ENCODE results near the gene ADAP1. TPM values are rescaled to one million over a fixed set of nuclear protein-coding genes. Genes with fewer than 3 reads are reported as not detected.

Gene ADAP1
- total RNA-seq, 1 experiment from 2014 or later = 34.0 TPM

DNA sequence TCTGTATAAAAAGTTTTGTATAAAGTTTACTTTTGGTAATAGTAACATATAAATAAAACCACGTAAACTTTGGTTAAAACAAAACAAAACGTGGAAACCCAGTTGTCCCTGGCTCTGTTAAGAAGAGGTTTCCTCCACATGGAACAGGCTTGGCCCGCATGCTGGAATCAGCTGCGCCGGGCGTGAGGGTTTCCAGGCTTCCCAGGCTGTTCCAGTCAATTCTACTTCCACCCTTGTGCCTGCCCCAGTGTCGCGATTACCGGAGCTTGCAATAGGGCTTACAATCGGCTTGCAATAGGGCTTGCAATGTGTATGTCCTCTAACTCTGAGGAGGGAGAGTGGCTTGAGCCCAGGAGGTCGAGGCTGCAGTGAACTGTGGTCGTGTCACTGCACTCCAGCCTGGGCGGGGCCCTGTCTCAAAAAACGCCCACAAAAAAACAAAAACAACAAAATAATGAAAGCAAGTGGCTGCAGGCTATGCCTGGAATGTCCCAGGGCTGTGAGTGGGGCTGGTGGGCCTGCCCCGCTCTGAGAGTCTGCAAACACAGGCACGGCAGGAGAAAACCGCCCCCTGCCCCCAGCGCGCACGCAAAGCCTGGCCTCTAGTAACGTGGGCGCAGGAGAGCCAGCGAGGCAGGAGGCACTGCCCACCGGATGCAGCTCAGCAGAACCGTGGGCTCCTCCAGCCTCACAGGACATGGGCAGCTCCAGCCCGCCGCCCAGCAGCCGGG lies 44.8 kb upstream of the ADAP1 start:
- Histone ChIP-seq H3K27ac (ENCODE audit: low read depth, low read length) (no peak overlapping the region), H3K4me1 (ENCODE audit: control insufficient read depth in 1 of 2, insufficient read depth in 2 of 2, low read length in 2 of 2) (no peaks in the 10 kb centered on the region), H3K9me2 (ENCODE audit: insufficient read depth) (no peaks in the 10 kb centered on the region), H3K4me3 (replicated peaks in 1 of 2; ENCODE audit: low read depth in 1 of 2, low read length in 2 of 2) (no peak overlapping the region), H3K79me2 (ENCODE audit: insufficient read depth, low read length) (no peaks in the 10 kb centered on the region), H3K36me3 (ENCODE audit: control insufficient read depth in 1 of 2, insufficient read depth in 2 of 2, low read length in 2 of 2) (no peaks in the 10 kb centered on the region; a peak in 1 of 4 replicates), H3K27me3 (ENCODE audit: insufficient read depth, low read length) (no peaks in the 10 kb centered on the region), H3K9ac (ENCODE audit: low read length) (no peak overlapping the region), H3K9me3 (ENCODE audit: control insufficient read depth in 1 of 2, insufficient read depth in 1 of 2, low read depth in 1 of 2, low read length in 2 of 2) (no peaks in the 10 kb centered on the region), H4K20me1 (ENCODE audit: insufficient read depth) (no peaks in the 10 kb centered on the region), H3K4me2 (ENCODE audit: low read length) (no peak overlapping the region), H2AFZ (ENCODE audit: low read depth, low read length, poor library complexity, severe bottlenecking) (no peak overlapping the region)
- TF ChIP-seq CBX3 (IDR thresholded peaks at IDR 0.05; ENCODE audit: low read depth) = no peak
- POLR2A ChIA-PET = no interaction called here
- intact Hi-C loops (cut with micrococcal nuclease) = no loop called here
- DNase-seq (ENCODE audit: low read depth, low spot score) = no peak
- no TSS peak for BruUV-seq (replicated peaks)
- ATAC-seq = no peak
- RAD21 ChIA-PET (ENCODE audit: low non-redundant PET in 1 of 2, low total read pairs in 2 of 2, uncharacterized antibody in 2 of 2, unreplicated experiment in 2 of 2) = no interaction called here
- CTCF ChIA-PET = no interaction called here

DNA sequence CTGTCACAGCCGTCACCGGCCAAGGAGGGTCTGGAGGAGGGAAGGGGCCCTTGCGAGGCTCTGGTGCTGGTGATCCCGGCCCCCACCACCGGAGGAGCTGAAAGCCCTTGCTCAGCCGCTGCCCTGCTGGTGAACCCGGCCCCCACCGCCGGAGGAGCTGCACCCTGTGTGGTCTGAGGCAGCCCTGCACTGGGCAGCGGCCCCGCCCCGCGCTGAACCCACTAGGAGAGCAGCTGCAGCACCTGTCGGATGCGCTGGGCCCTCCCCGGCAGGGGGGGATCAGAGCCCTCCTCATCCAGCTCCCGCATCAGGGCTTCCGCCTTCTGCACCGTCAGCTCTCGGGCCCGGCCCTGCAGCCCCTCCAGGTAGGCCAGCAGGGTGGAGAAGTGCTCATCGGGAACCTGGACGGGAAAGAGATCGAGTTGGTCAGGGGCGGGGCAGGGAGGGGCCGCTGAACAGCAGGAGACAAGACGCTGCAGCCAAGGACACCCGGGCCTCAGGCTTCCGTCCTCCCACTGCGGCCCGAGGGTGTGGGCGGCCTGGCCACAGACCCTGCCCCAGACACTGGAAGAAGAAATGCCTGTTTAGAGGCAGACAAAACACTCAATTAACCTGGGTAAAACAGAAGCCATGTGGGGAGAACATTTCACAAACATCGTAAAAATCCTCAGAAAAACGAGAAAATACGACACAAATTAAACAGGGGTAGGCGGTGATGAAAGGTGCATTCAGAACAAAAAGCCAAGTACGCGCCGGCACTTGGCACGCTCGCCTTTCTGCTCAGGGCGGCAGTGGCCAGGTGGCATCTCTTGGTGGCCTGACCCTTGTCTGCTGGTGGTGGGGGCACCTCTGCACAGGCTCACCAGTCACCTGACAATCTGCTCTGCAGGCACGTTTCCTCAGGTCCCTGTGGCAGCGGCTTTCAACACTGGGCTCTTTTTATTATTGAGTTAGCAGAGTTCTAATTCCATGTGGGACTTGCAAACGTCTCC lies 43.2 kb upstream of the ADAP1 start:
- no peak overlapping the region for H2AFZ ChIP-seq (ENCODE audit: low read depth, low read length, poor library complexity, severe bottlenecking)
- TF ChIP-seq SP1 (IDR thresholded peaks at IDR 0.05; ENCODE audit: low read depth) (no peak), JUND (IDR thresholded peaks at IDR 0.05) (no peak), YY1 (IDR thresholded peaks at IDR 0.05; ENCODE audit: extremely low read depth, insufficient replicate concordance, low read depth, low read length) (no peak), FOSL1 (IDR thresholded peaks at IDR 0.05; ENCODE audit: low read depth) (no peak), ZFX (IDR thresholded peaks at IDR 0.05) (no peak), POLR2AphosphoS5 (IDR thresholded peaks at IDR 0.05; ENCODE audit: low read depth, low read length) (no peak), ELF1 (IDR thresholded peaks at IDR 0.05; ENCODE audit: borderline replicate concordance, low read depth) (no peak), RAD21 (IDR thresholded peaks at IDR 0.05; ENCODE audit: low read depth) (no peak), SRF (IDR thresholded peaks at IDR 0.05; ENCODE audit: low read depth) (no peak)
- TF ChIP-seq, protein P1, sequence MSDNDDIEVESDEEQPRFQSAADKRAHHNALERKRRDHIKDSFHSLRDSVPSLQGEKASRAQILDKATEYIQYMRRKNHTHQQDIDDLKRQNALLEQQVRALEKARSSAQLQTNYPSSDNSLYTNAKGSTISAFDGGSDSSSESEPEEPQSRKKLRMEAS (IDR thresholded peaks at IDR 0.05) = no peak
- TF ChIP-seq, protein P2, sequence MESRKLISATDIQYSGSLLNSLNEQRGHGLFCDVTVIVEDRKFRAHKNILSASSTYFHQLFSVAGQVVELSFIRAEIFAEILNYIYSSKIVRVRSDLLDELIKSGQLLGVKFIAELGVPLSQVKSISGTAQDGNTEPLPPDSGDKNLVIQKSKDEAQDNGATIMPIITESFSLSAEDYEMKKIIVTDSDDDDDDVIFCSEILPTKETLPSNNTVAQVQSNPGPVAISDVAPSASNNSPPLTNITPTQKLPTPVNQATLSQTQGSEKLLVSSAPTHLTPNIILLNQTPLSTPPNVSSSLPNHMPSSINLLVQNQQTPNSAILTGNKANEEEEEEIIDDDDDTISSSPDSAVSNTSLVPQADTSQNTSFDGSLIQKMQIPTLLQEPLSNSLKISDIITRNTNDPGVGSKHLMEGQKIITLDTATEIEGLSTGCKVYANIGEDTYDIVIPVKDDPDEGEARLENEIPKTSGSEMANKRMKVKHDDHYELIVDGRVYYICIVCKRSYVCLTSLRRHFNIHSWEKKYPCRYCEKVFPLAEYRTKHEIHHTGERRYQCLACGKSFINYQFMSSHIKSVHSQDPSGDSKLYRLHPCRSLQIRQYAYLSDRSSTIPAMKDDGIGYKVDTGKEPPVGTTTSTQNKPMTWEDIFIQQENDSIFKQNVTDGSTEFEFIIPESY (IDR thresholded peaks at IDR 0.05; ENCODE audit: extremely low read depth, insufficient replicate concordance, low read length) = no peak
- TF ChIP-seq, protein P3, sequence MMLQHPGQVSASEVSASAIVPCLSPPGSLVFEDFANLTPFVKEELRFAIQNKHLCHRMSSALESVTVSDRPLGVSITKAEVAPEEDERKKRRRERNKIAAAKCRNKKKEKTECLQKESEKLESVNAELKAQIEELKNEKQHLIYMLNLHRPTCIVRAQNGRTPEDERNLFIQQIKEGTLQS (IDR thresholded peaks at IDR 0.05) = no peak
- TF ChIP-seq, protein P4, sequence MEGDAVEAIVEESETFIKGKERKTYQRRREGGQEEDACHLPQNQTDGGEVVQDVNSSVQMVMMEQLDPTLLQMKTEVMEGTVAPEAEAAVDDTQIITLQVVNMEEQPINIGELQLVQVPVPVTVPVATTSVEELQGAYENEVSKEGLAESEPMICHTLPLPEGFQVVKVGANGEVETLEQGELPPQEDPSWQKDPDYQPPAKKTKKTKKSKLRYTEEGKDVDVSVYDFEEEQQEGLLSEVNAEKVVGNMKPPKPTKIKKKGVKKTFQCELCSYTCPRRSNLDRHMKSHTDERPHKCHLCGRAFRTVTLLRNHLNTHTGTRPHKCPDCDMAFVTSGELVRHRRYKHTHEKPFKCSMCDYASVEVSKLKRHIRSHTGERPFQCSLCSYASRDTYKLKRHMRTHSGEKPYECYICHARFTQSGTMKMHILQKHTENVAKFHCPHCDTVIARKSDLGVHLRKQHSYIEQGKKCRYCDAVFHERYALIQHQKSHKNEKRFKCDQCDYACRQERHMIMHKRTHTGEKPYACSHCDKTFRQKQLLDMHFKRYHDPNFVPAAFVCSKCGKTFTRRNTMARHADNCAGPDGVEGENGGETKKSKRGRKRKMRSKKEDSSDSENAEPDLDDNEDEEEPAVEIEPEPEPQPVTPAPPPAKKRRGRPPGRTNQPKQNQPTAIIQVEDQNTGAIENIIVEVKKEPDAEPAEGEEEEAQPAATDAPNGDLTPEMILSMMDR (IDR thresholded peaks at IDR 0.05 in 2 of 3, conservative IDR thresholded peaks at IDR 0.05 in 1 of 3; ENCODE audit: borderline replicate concordance in 1 of 3, insufficient read depth in 1 of 3, low read depth in 2 of 3, low read length in 2 of 3) = no peak

More for the DNA sequence above, 43.2 kb upstream of the ADAP1 start:
- CTCF ChIA-PET = interaction anchor here (2.0 kb wide), 1 partner anchor 68 kb away, joined by 5 read pairs; no protein-coding TSS in a partner anchor
- intact Hi-C loops (cut with micrococcal nuclease) = no loop called here
- H3K27me3 ChIP-seq (ENCODE audit: insufficient read depth, low read length) = no peaks in the 10 kb centered on the region
- H3K4me3 ChIP-seq (replicated peaks in 1 of 2; ENCODE audit: low read depth in 1 of 2, low read length in 2 of 2) = no peak overlapping the region
- H3K4me1 ChIP-seq (ENCODE audit: control insufficient read depth in 1 of 2, insufficient read depth in 2 of 2, low read length in 2 of 2) = peaks cover 0 to 7% of the 10 kb centered on the region in 2 experiments; a peak in 2 of 4 replicates
- H3K9me2 ChIP-seq (ENCODE audit: insufficient read depth) = no peaks in the 10 kb centered on the region
- no peaks in the 10 kb centered on the region for H3K9me3 ChIP-seq (ENCODE audit: control insufficient read depth in 1 of 2, insufficient read depth in 1 of 2, low read depth in 1 of 2, low read length in 2 of 2)
- H3K9ac ChIP-seq (ENCODE audit: low read length) = no peak overlapping the region
- no peak overlapping the region for H3K27ac ChIP-seq (ENCODE audit: low read depth, low read length)
- BruUV-seq (replicated peaks) = no TSS peak
- no peaks in the 10 kb centered on the region; a peak in 1 of 4 replicates for H3K36me3 ChIP-seq (ENCODE audit: control insufficient read depth in 1 of 2, insufficient read depth in 2 of 2, low read length in 2 of 2)
- ATAC-seq (no peak), DNase-seq (ENCODE audit: low read depth, low spot score) (no peak)
- POLR2A ChIA-PET = no interaction called here
- no peak overlapping the region for H3K4me2 ChIP-seq (ENCODE audit: low read length)
- no peaks in the 10 kb centered on the region for H3K79me2 ChIP-seq (ENCODE audit: insufficient read depth, low read length)
- H4K20me1 ChIP-seq (ENCODE audit: insufficient read depth) = no peaks in the 10 kb centered on the region
- RAD21 ChIA-PET (ENCODE audit: low non-redundant PET in 1 of 2, low total read pairs in 2 of 2, uncharacterized antibody in 2 of 2, unreplicated experiment in 2 of 2) = no interaction called here
